GM20000 (cell line): ENCODE results near the gene RALGAPA2.

Source experiments
- DNase-seq: peaks from one replicate; pipeline ENCODE4 v3.0.0; 2012; ENCODE audit warnings: low spot score
- TF ChIP-seq, protein P1 (sequence below): IDR thresholded peaks from 2 replicates; pipeline ENCODE4 v1.5.1; 2012; ENCODE audit warnings: mild to moderate bottlenecking, control low read depth; ENCODE audit errors: extremely low read depth, missing control alignments

Gene RALGAPA2

DNA sequence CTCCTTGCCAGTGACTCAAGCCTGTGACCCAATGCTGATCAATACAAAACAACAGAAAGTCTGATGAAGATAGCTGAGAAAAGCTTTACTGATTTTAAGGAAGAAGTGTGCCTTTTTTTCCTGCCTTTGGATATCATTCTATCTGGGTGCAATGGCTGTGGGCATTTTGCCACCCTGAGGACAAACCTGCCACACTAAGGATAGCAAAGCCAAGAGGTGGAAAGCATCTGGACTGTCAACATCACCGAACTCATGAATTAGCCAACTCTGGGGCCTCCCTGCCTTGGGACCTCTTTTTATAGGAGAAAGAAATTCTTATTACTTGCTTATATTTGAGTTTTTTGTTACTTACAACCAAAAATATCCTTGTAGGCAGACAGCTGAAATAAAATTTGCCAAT lies 19.9 kb downstream of the RALGAPA2 start:
- DNase-seq = no peak
- TF ChIP-seq, protein P1, sequence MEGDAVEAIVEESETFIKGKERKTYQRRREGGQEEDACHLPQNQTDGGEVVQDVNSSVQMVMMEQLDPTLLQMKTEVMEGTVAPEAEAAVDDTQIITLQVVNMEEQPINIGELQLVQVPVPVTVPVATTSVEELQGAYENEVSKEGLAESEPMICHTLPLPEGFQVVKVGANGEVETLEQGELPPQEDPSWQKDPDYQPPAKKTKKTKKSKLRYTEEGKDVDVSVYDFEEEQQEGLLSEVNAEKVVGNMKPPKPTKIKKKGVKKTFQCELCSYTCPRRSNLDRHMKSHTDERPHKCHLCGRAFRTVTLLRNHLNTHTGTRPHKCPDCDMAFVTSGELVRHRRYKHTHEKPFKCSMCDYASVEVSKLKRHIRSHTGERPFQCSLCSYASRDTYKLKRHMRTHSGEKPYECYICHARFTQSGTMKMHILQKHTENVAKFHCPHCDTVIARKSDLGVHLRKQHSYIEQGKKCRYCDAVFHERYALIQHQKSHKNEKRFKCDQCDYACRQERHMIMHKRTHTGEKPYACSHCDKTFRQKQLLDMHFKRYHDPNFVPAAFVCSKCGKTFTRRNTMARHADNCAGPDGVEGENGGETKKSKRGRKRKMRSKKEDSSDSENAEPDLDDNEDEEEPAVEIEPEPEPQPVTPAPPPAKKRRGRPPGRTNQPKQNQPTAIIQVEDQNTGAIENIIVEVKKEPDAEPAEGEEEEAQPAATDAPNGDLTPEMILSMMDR = no peak

DNA sequence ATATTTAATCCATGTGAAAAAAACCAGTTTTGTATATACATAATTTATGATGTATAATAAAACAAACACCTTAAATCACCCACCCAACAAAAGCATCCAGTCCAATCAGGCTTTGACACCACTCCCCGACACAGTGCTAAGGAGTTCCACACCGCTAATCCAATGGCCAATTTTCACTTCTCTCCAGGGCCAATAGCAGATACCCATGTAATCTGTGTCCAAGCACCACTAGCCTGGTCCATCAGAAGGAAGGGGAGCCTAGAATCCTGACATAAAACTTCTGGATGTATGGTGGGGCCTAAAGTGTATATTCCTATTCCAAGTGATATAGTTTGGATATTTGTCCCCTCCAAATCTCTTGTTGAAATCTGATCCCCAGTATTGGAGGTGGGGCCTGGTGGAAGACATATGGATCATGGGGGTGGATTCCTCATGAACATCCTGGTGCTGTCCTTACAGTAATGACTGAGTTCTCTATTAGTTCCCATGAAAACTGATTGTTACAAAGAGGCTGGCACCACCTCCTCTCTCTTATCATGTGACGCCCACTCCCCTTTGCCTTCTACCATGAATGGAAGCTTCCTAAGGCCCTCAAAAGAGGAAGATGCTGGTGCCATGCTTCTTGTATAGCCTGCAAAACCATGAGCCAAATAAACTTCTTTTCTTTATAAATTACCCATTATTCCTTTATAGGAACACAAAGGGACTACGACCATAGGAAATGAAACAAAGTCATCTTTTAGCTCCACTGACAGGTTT lies 20.8 kb downstream of the RALGAPA2 start:
- no peak for DNase-seq
- TF ChIP-seq, protein P1 = no peak

DNA sequence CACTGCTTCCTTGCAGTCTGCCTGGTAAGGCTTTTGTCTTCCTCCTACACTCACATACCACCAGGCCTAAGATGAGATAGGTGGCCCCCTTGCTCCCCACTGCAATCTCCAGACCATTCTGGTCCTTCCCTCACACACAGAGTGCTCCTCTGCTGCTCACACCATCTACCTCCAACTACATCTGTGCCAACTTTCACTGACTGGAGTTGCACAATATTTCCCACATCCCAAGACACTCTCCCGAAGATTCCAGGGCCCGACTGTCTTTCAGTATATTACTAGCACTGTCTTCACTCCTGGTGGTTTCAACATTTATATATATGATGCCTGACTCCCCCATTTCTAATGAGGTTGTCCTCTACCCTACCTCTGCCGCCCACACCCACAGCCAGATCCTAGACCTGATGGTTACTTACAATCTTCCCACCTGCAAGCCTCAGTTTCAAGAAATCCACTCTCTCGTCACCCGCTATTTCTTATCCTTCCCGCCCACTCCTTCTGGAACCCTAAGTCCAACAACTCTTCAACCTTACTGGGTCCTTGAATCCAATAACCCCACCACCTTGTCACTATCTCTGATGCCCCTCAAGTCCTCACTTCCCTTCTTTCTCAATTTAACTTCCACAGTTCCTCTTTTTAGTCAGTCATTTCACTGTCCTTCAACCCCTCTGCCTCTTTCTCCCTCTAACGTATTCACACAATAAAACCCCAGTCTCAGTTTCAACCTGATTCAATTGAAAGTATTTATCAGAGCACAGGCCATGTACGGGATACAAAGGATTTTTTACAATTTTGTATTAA lies 21.6 kb downstream of the RALGAPA2 start:
- DNase-seq = peak; percentile 36
- TF ChIP-seq, protein P1 = no peak

DNA sequence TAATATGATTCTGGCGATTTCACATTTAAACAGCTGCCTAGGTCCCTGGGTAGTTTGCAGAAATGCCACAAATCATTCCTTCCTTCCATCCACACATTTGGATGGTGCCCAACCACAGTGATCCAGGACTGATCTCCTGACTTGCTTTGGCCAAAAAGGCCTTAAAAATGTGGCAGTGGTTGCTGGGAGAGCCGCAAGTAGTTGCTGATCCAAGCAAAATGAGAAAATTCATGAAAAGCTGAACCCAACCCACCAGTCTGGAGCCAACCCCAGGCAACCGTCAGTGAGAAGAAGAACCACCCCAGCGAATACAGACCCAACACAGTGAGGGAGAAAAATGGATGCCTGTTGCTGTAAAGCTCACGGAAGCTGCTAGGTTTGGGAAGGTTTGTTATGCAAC lies 25.1 kb downstream of the RALGAPA2 start:
- TF ChIP-seq, protein P1 = no peak
- DNase-seq = no peak

DNA sequence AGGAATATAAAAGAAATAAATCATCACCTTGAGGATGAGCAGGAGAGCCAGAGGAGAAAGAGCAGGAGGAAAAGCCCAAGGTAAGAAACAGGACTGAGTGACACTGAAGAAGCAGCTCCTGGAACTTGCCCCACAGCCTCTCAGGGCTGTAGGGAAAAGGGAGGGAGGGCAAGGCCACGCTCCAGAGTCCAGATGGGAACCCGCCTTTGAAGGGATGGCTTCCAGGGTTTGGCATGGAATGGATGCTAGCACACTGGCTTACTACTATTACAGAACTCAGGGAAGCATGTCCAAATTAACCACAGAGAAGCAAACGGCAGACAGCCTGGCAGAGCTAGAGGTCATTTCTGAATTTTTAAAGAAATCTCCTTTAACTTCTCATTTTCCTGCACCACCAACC lies 26.8 kb downstream of the RALGAPA2 start:
- no peak for DNase-seq
- TF ChIP-seq, protein P1 = no peak

DNA sequence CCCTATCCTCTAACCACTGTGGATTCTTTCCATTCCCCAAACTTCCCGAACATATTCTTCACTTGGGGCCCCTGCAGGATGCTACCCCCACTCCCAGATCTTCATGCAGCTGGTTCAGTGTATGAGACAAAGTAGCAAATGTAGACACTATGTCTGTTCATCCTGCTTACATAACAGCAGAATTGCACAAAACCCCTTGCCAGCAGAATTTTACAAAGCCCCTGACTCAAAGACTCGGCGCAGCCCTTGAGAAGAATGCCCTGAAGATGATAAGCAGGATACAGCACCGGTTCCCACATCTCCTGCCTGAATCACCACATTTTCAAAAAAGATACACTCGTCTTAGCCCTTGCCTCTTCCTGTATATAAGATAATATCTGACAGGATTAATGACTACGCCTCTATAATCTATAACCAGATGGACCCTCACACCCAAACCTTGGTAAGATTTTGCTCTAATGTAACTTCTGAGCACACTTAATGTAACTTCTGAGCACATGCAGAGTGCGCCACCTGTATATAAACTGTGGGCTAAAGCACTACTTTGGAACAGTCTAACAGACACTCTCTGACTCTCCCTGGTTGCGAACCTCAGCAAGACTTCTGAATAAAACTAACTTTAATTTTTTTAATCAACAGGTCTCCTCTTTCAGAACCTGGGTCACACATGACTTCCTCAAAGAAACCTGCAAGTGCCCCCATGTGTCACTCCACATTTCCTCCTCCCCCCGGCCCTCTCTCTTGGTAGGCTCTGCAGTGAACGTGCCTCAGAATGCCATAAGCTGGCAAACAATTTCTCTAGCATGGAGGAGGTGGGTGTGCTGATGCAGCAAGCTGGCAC lies 28.7 kb downstream of the RALGAPA2 start:
- TF ChIP-seq, protein P1 = no peak
- no peak for DNase-seq
